GM23248 (cell line): ENCODE measurements around the gene NCK1.

ENCODE experiments used
- EZH2 ChIP-seq: fragments of 200-600 bp; sonication (generic); IDR thresholded peaks from 2 replicates; pipeline ENCODE4 v1.6.1; 2018; ENCODE audit warnings: antibody characterized with exemption, mild to moderate bottlenecking; ENCODE audit not compliant: insufficient read depth, poor library complexity, severe bottlenecking
- EZH2phosphoT487 ChIP-seq: fragments of 200-600 bp; sonication (generic); IDR thresholded peaks from 2 replicates; pipeline ENCODE4 v1.6.1; 2018; ENCODE audit warnings: antibody characterized with exemption, moderate library complexity, mild to moderate bottlenecking, low read depth; ENCODE audit not compliant: insufficient read depth

DNA sequence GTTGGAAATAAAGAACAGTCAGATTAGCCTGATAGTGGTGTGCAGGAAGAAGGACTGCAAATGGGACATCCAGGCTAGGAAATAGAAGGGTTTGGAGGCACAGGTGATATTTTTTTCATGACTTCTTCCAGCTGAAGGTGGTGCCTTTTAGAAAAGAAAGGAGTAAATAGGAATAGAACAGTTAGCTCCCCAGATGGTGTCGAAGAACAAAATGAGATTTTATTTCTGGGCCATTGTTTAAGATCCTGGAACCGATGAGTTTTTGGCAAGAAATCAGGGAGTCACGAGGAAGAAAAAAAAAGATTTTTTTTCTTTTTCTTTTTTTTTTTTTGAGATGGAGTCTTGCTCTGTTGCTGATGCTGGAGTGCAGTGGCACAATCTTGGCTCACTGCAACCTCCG, 9.8 kb upstream of the NCK1 start:
- TF ChIP-seq EZH2 (no peak), EZH2phosphoT487 (no peak)
